B cell (primary cell): ENCODE data around the gene THRB.

Experiments
- CTCF ChIP-seq: fragments of 200-600 bp; IDR thresholded peaks from one replicate; pipeline ENCODE4 v1.8.0; 2022; ENCODE audit warnings: antibody characterized with exemption, mild to moderate bottlenecking
- EZH2 ChIP-seq: IDR thresholded peaks from 2 replicates; pipeline ENCODE4 v1.6.1; 2012; ENCODE audit warnings: borderline replicate concordance, low read depth, mild to moderate bottlenecking, moderate library complexity, low read length; ENCODE audit not compliant: insufficient read depth, poor library complexity, severe bottlenecking

DNA sequence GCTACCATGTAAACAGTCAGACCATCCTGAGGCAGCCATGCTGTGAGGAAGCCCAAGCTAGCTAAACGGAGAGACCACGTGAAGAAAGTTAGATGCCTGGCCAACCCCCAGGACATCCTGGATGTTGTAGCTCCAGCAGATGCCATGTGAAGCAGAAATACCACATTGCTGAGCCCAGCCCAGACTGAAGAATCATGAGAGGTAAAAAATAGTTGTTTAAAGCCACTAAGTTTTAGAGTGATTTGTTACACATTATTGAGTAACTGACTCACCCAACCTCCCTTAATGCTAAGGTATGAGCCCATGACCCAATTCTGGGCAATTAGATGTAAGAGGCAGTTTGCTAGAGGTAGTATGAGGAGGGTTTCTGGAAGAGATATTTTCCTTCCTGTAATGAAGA, 200.5 kb downstream of the THRB start:
- TF ChIP-seq CTCF = no peak
- no peak for TF ChIP-seq EZH2
